GM18867 (cell line): ENCODE results near the gene TRIM2.

Source experiments
- ATAC-seq: cut with Tn5 transposase; IDR thresholded peaks from one replicate; pipeline ENCODE4 v1.9.1; 2021; ENCODE audit warnings: mild to moderate bottlenecking, moderate library complexity; ENCODE audit not compliant: unreplicated experiment

Gene TRIM2

GRCh38 chr4:153221783-153222706 is 17.8 kb downstream of the TRIM2 start:
- ATAC-seq: peak; percentile 7

GRCh38 chr4:153222707-153223426 is 18.6 kb downstream of the TRIM2 start:
- ATAC-seq: peak; percentile 61

DNA sequence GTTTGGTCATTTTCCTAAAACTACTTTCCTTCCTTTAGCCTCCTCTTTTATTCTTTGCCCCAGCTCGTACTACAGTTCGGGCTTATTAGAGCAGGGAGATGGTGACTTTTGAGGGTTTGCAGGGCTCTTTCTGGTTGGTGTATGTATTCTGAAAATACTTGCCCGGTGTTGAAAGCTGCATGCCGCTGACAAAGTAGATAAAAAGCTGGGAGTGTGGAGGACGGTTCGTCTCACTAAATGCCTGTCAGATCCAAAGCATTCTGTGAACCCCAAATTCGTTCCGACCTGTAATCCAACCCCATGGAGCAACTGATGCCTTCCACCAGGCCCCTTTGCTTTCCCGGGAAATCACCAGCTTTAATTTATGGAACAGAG is 19.2 kb downstream of the TRIM2 start:
- ATAC-seq: no peak

DNA sequence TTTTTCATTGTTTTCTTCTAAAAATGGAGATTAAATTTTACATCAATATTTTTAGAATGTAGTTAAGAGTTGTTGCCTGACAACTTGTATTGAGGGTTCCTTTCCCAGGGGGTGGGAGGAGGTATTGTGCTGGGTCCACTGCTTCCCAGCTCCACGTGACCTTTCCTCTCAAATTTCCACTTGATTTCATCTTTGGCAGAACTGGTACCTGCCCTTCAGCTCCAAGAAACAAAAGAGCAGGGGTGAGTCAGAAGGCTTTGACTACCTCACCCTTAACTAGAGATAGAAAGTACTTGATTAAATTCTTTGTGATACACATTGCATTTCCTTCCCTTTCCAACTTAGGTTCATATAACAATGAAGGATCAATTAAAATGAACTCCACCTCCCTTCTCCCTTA is 19.7 kb downstream of the TRIM2 start:
- ATAC-seq: no peak

GRCh38 chr4:153224474-153224873 is 20.2 kb downstream of the TRIM2 start:
- ATAC-seq: no peak

DNA sequence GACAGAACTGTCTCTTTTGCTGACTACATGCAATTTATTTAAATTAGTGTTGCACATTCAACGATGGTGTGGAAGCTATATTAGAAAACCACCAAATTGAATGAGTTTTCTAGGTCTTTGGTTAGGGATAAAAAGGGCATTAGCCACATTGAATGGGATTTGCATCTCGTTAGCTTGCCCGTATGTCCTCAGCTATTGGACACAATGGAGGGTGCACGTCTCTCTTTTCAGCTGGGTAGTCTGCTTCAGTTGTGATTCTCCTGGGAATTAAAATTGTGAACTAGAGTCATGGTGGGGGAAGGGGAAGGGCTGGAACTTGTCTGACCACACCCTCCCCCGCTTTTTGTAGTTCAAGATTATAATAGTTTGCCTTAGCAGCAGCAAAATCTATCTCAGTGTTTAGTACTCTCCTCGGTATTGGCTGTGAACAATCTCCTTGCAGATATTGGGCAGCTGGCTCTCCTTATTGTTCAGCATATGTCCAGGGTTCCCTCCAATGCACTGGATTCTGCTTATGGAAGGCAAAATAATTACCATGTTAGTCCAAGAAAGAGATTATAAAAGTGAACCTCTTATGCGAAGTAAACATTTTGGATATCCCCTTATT is 23.3 kb downstream of the TRIM2 start:
- ATAC-seq: no peak

GRCh38 chr4:153228512-153229140 is 24.4 kb downstream of the TRIM2 start:
- no peak for ATAC-seq

GRCh38 chr4:153229545-153229944 is 25.3 kb downstream of the TRIM2 start:
- ATAC-seq: no peak

GRCh38 chr4:153232768-153233167 is 28.5 kb downstream of the TRIM2 start:
- ATAC-seq: peak; percentile 50

DNA sequence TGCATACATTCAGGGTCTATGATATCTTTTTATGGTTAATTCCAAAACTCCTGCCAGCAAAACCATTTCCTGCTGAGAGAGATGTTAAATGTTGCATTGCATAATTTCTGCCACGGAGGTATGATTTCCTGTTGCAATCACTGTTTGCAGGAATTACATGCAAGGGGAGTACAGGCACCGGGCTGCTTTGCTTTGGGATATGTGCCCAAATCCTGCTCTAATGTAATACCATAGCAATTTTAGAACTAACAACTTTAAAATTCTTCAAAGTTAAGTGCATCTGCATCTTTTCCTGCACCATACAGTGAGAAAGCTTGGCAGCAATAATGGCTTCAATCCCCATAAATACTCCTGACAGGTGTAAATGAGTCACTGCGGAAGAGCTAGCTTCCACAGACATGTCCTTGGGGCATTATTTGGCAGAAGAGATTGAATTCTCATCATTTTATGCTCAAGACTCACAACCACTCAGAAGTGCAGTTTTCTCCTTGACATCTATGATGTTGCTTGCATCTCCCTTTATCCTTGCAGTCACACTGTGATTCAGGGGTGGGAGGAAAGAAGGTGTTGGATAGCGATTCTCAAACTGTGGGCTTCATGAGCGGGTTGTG is 29.6 kb downstream of the TRIM2 start:
- no peak for ATAC-seq

DNA sequence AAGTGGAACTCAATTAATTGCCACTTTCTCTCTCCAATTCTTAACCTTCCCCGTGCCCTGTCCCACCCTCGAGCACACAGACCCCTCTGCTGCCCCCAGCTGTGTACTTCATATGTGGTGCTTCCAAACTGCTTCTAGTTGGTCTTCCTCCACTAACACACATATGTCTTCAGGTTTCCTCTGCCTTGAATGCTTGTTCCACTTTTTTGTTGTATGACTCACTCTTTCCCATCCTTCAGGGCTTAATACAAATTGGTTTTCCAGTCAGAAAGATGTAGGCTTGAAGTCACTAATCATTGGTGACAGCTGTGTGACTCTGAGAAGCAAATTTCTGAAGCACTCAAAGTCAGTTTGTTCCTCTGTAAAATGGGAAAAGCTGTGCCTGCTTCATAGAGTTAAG is 30.6 kb downstream of the TRIM2 start:
- ATAC-seq: no peak

DNA sequence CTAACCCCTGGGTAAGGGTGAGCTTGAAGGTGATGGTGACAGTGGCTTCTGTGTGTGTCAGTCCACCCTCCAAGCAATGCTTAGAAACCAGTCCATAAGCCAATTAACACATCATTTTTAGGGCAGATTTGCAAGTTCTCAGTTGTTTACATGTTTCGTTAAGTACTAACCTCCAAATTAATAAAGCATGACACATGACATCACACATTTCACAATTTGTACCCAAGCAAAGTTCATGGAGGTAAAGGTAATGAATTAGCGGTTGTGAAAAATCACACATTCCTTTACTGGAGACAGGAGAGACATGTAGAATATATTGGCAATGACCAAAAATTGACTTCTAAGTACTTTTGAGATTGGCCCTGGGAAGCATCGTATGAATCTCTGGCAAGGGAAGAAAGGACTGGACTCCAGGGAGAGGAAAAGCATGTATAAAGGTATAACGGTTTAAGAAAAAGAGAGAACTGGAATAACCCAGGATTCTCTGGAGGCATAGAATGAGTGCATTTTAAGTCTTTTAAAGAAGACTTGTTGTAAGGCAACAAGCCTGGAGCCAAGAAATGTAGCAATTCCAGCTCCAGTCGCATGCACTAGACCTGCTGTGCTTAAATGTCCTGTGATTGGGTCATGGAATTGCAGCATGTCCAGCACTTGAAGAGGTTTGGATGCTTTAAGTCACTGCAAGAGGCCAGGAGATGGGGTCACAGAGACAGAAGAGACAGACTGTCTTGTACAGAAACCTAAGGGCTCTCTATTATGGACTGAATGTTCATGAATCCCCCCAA is 34.1 kb downstream of the TRIM2 start:
- no peak for ATAC-seq

- ATAC-seq: no peak
These were observed 35.2 kb downstream of the TRIM2 start for GRCh38 chr4:153239409-153239808.

DNA sequence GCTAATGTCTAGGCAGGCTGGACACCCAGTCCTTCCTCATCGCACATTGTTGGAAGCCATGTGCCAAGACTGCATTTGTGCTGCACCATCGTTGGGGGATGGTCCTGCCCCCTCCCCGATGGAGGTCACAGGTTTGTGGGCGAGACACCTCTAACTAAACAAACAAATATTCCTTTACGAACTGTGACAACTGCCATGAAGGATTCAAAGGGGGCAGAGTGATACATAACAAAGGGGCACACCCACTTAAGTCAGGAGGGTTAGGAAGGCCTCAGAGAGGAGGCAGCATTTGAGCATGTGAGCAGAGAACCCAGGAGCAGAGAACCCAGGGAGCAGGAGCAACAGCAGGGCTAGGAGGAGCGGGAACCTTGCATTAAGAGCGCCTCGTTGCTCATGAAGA is 37.1 kb downstream of the TRIM2 start:
- ATAC-seq: no peak

GRCh38 chr4:153241970-153242838 is 38.0 kb downstream of the TRIM2 start:
- ATAC-seq: no peak

DNA sequence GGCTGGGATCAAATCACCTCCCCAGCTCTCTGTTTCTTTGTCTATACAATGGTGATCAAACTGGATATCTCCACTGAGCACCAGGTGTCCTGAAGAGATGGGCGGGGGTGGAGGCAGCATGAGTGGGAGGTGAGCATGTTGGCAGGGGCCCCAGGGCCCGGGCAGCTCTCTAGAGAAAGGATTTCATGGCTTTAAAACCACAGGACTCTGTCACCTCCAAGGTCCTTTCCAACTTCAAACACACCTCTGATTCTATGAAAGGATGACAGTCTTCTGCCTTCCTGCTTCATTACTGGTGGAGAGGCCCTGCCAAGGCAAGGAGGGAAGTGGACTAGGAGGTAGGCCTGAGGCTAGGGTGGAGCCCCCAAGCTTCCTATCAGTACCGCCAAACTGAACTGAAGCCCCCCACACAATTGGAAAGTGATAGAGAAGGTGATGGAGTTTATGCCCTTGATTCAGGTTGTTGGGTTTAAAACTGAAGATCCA is 38.6 kb downstream of the TRIM2 start:
- ATAC-seq: no peak

DNA sequence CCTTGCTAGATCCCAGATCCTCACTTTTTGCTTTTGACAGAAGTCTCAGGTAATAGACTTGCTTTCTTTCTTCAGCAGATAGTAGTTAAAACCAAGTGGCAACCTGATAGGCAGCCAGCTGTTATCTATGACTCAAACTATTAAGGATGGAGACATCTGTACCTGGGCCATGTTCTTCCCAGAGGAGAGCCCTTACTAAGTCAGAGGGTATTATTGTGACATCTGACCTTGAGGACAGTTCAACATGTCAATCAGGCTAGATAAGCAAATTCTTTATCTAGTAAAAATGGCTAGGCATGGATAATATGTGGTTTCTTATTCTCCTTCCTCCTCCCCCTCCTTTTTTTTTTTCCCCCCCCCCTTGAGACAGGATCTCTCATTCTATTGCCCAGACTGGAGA is 39.2 kb downstream of the TRIM2 start:
- no peak for ATAC-seq

GRCh38 chr4:153244969-153245368 is 40.7 kb downstream of the TRIM2 start:
- no peak for ATAC-seq

DNA sequence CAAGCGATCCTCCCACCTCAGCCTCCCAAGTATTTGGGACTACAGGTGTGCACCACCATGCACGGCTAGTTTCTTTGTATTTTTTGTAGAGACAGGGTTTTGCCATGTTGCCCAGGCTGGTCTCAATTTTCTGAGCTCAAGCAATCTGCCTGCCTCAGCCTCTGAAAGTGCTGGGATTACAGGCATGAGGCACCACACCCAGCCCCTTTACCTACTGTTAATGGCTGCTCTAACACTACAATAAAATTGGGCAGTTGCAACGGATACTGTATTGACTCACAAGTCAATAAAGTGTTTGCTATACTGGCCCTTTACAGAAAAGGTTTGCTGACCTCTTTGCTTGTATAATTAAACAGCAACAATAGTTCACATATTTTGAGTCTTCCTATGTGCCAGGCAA is 41.5 kb downstream of the TRIM2 start:
- no peak for ATAC-seq
